Tibial artery (tissue), 4 donors: ENCODE measurements around the gene DNM1.
A peak's percentile ranks its signal among the peaks of the same experiment; 100 is the strongest.

ENCODE experiments used
- DNase-seq, 2 donors: peaks; one replicate each; pipeline ENCODE4 v3.0.0-alpha.2; 2019
- H3K27ac ChIP-seq, 2 donors: fragments of 200-600 bp; sonication (generic) in 1 of 2; 1 replicate in 1 of 2; 2 replicates in 1 of 2; pipeline ENCODE4 v1.5.1; 2018 to 2019; ENCODE audit warnings: mild to moderate bottlenecking in 1 of 2
- H3K27me3 ChIP-seq, 2 donors: fragments of 200-600 bp; sonication (generic) in 1 of 2; one replicate each; pipeline versions ENCODE4 v1.5.1 to v1.6.0; 2016 to 2019
- H3K36me3 ChIP-seq, 3 donors: fragments of 200-600 bp; sonication (generic) in 2 of 3; one replicate each; pipeline ENCODE4 v1.5.1; 2016 to 2019; ENCODE audit warnings: mild to moderate bottlenecking in 2 of 3
- H3K4me1 ChIP-seq, 4 donors: fragments of 200-600 bp; sonication (generic) in 2 of 4; 1 replicate in 3 of 4; 2 replicates in 1 of 4; pipeline ENCODE4 v1.5.1; 2016 to 2019
- H3K4me3 ChIP-seq, 2 donors: fragments of 200-600 bp; sonication (generic) in 1 of 2; 1 replicate in 1 of 2; 2 replicates in 1 of 2; pipeline ENCODE4 v1.5.1; 2018 to 2019; ENCODE audit warnings: mild to moderate bottlenecking in 2 of 2
- H3K9me3 ChIP-seq, 3 donors: fragments of 200-600 bp; sonication (generic) in 1 of 3; one replicate each; pipeline ENCODE4 v1.5.1; 2016 to 2019
- intact Hi-C: fragments of 100-400 bp; cut with DNase I; formaldehyde crosslinking; loops from one replicate; pipeline ENCODE4 v1.15.0; 2023; ENCODE audit warnings: low total_unique reads
- TF ChIP-seq, protein P1 (sequence below), 2 experiments: fragments of 200-600 bp in 1 of 2; fragments of 450-650 bp in 1 of 2; IDR thresholded peaks; one replicate each; pipeline ENCODE4 v1.5.1; 2017 to 2019; ENCODE audit warnings: antibody characterized with exemption in 2 of 2, mild to moderate bottlenecking in 1 of 2, moderate library complexity in 1 of 2

DNM1 gene

DNA sequence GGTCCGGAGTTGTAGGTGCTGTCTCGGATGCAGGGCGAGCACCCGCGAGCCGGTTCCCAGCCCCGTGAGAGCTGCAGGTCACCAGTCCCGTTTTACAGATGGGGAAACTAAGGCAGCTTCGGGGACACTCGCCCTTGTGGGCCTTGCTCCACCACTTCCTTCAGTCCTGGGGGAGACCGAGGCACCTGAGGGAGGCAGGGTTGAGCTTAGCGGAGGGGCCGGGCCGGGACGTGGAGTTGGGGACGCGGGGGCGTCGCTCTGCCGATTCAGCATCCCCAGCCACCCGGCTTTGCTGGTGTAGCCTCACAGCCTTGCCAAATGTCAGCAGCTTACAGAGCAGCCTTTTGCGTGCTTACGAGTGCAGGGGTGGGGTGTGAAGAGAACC, 42.6 kb upstream of the DNM1 start:
- DNase-seq, result no peak

DNA sequence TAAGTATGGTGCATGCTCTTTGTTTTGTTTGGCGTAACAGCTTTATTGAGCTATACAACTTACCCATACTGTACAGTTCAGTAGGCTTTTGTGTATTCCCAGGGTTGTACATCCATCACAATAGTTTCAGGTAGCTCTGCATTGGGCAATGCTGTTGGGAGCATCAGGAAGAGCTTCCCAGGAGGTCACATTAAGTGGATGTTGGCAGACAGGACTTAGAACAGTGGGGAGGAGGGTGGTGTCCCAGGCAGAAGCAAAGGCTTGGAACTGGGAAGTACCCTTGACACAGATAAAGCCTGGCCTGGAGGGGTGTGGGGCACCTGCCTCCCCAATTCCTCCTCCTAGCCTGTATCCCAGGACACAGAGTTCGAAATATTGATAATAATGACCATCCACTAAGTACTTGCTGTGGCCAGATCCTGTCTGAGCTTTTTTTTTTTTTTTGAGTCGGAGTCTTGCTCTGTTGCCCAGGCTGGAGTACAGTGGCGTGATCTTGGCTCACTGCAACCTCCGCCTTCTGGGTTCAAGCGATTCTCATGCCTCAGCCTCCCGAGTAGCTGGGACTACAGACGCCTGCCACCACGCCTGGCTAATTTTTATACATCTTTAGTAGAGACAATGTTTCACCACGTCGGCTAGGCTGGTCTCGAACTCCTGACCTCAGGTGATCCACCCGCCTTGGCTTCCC, 41.8 kb upstream of the DNM1 start:
- DNase-seq, result no peak
- Histone ChIP-seq H3K36me3 (peaks cover 22 to 41% (median 32%) of the 10 kb centered on the region in 3 donors), H3K4me3 (no peak overlapping the region), H3K4me1 (peaks cover 0 to 34% (median 21%) of the 10 kb centered on the region in 4 donors), H3K9me3 (no peaks in the 10 kb centered on the region), H3K27ac (peak overlapping the region in 1 of 2 donors; percentile 23), H3K27me3 (no peaks in the 10 kb centered on the region)
- intact Hi-C loops, result no loop called here
- TF ChIP-seq, protein P1, sequence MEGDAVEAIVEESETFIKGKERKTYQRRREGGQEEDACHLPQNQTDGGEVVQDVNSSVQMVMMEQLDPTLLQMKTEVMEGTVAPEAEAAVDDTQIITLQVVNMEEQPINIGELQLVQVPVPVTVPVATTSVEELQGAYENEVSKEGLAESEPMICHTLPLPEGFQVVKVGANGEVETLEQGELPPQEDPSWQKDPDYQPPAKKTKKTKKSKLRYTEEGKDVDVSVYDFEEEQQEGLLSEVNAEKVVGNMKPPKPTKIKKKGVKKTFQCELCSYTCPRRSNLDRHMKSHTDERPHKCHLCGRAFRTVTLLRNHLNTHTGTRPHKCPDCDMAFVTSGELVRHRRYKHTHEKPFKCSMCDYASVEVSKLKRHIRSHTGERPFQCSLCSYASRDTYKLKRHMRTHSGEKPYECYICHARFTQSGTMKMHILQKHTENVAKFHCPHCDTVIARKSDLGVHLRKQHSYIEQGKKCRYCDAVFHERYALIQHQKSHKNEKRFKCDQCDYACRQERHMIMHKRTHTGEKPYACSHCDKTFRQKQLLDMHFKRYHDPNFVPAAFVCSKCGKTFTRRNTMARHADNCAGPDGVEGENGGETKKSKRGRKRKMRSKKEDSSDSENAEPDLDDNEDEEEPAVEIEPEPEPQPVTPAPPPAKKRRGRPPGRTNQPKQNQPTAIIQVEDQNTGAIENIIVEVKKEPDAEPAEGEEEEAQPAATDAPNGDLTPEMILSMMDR (IDR thresholded peaks at IDR 0.05), result no peak

More for the DNA sequence above, 42.6 kb upstream of the DNM1 start:
- peaks cover 0 to 34% (median 21%) of the 10 kb centered on the region in 4 donors for H3K4me1 ChIP-seq
- H3K9me3 ChIP-seq, result no peaks in the 10 kb centered on the region
- intact Hi-C loops, result no loop called here
- TF ChIP-seq, protein P1 (IDR thresholded peaks at IDR 0.05), result no peak
- H3K4me3 ChIP-seq, result peak overlapping the region; percentile 74 to 86
- no peaks in the 10 kb centered on the region for H3K27me3 ChIP-seq
- H3K27ac ChIP-seq, result peak overlapping the region; percentile 53 to 73
- H3K36me3 ChIP-seq, result peaks cover 14 to 34% (median 25%) of the 10 kb centered on the region in 3 donors

DNA sequence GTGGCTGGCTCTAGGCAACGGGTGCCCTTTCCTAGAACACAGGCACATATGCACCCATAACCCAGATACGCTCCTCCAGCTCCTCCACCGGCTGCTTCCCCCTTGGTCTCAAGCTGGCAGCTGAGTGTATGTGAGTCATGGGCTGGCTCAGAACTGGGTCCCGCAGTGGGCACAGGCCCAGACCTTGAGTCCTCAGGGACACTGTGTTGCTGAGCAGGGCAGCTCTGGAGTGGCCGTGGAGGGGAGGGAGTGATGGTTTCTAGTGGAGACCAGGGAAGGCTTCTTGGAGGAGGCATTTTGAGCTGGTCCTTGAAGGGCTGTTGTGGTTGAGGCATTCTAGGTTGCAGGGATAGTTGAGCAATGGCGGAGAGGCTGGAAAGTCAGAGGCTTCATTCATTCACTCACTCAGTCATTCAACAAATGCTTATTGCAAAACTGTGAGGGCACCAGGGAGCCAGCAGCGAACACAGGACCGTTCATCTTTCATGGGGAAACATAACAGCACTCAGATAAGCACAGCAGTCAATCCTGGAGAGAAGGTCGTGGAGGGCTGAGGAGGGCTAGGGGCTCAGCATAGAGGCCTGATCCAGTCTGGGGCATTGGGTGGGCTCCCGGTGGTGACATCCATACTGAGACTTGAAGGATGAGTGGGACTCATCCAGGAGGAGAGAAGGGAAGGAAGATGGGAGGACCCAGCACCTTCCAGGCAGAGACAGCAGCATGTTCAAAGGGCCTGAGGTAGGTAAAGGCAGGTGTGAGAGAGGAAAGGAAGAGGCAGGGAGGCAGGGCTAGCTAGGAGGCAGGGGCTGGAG, 40.8 kb upstream of the DNM1 start:
- peak; percentile 64 to 94 for DNase-seq
- Histone ChIP-seq H3K9me3 (no peaks in the 10 kb centered on the region), H3K4me3 (no peak overlapping the region), H3K4me1 (peaks cover 0 to 34% (median 21%) of the 10 kb centered on the region in 4 donors), H3K27me3 (no peaks in the 10 kb centered on the region), H3K27ac (peak overlapping the region in 1 of 2 donors; percentile 23), H3K36me3 (peaks cover 31 to 52% (median 43%) of the 10 kb centered on the region in 3 donors)
- intact Hi-C loops, result no loop called here
- TF ChIP-seq, protein P1 (IDR thresholded peaks at IDR 0.05), result no peak

DNA sequence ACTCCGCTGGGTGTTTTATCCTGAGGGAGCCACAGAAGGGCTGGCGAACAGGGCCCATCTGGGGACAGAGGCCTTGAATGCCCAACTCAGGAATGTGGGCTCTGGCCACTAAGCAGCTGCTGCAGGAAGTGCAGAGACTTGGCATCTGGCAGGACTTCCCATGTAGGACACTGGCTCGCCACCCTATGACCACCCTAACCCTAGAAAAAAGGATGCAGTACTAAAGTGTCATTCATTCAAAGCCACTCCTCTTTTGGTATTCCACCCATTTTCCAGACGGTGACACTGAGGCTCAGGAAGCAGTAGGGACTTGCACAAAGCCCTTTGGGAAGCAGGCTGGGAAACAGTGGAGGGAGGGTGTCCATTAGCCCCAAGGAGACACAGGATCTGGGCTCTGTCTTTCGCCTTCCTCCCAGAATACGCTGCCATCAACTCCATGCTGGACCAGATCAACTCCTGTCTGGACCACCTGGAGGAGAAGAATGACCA, 40.1 kb upstream of the DNM1 start:
- no peaks in the 10 kb centered on the region for H3K27me3 ChIP-seq
- H3K9me3 ChIP-seq, result no peaks in the 10 kb centered on the region
- H3K4me3 ChIP-seq, result no peak overlapping the region
- TF ChIP-seq, protein P1 (IDR thresholded peaks at IDR 0.05), result no peak
- peaks cover 31 to 59% (median 49%) of the 10 kb centered on the region in 3 donors for H3K36me3 ChIP-seq
- DNase-seq, result no peak
- peaks cover 0 to 34% (median 21%) of the 10 kb centered on the region in 4 donors for H3K4me1 ChIP-seq
- intact Hi-C loops, result no loop called here
- H3K27ac ChIP-seq, result no peak overlapping the region

DNA sequence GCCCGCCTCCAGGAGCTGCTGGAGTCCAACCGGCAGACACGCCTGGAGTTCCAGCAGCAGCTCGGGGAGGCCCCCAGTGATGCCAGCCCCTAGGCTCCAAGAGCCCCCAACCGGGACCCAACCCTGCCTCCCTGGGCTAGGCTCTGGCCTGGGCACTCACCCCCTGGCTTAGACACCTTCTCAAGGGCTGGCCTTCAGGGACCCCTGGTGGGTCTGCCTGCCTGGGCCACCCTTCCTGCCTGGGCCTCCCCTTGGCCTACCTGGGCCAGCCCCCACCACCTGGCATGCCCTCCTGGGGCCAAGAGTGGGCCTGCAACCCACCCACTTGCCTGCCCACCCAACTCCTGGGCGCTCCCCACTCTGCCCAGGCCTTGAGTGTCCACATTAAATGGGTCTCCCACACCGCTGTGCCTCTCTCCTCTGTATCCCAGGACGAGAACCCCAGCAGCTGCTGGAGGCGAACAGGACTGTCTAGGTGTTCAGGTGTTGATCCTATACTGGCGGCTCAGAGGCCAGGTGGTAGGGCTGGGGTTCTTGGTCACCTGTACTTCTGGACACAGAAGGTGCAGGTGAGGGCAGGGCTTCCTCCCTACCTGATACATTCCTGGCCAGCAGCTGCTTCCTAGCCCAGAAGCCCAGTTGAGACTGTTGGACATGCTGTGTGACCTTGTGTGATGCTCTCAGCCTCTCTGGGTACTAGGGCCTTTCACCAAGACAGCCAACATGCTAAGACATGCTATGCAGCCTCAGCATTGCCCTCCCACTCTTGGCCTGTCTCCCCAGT, 39.5 kb upstream of the DNM1 start:
- peaks cover 0 to 34% (median 21%) of the 10 kb centered on the region in 4 donors for H3K4me1 ChIP-seq
- TF ChIP-seq, protein P1 (IDR thresholded peaks at IDR 0.05), result no peak
- H3K9me3 ChIP-seq, result no peaks in the 10 kb centered on the region
- H3K27me3 ChIP-seq, result no peaks in the 10 kb centered on the region
- H3K27ac ChIP-seq, result no peak overlapping the region
- no peak for DNase-seq
- H3K36me3 ChIP-seq, result peaks cover 33 to 65% (median 56%) of the 10 kb centered on the region in 3 donors
- no peak overlapping the region for H3K4me3 ChIP-seq
- intact Hi-C loops, result no loop called here
